ENCODE results near the gene COTL1.

COTL1 gene

GRCh38 chr16:84583995-84584394 lies 33.9 kb downstream of the COTL1 start:
- Histone ChIP-seq H2AK5ac (ENCODE audit: low read length, severe bottlenecking) (no peak overlapping the region), H3K9ac (ENCODE audit: low read length) (no peak overlapping the region), H3K27ac (ENCODE audit: low read length, poor library complexity, severe bottlenecking) (no peak overlapping the region), H2AFZ (ENCODE audit: low read depth, low read length) (no peak overlapping the region), H3K4me3 (ENCODE audit: insufficient read depth in 1 of 2, low read depth in 1 of 2, low read length in 2 of 2) (no peak overlapping the region), H3K27me3 (ENCODE audit: control insufficient read depth in 1 of 2, insufficient read depth in 1 of 2, low read length in 2 of 2) (no peaks in the 10 kb centered on the region), H3K23ac (ENCODE audit: low read length in 2 of 2) (no peak overlapping the region), H3K4me2 (ENCODE audit: low read length, poor library complexity, severe bottlenecking) (no peak overlapping the region), H3K9me3 (ENCODE audit: control insufficient read depth, low read length) (no peaks in the 10 kb centered on the region), H3K14ac (ENCODE audit: low read length in 2 of 2) (no peak overlapping the region), H2BK12ac (ENCODE audit: low read length in 2 of 2) (no peak overlapping the region), H2BK5ac (ENCODE audit: low read depth, low read length, poor library complexity, severe bottlenecking) (no peak overlapping the region), H4K8ac (ENCODE audit: low read length) (no peak overlapping the region), H3K18ac (ENCODE audit: low read depth in 1 of 2, low read length in 2 of 2) (no peak overlapping the region), H2BK120ac (ENCODE audit: low read depth, low read length) (no peak overlapping the region), H3K4me1 (ENCODE audit: control insufficient read depth, insufficient read depth, low read depth, low read length) (peaks cover 19% of the 10 kb centered on the region), H3K4ac (ENCODE audit: low read depth in 1 of 2, low read length in 2 of 2) (no peak overlapping the region), H2BK15ac (ENCODE audit: low read depth, poor library complexity, severe bottlenecking) (no peak overlapping the region), H3K36me3 (ENCODE audit: control insufficient read depth in 1 of 2, insufficient read depth in 2 of 2, low read depth in 1 of 2, low read length in 2 of 2) (peaks cover 37 to 79% of the 10 kb centered on the region in 2 experiments), H4K91ac (ENCODE audit: low read length) (no peak overlapping the region), H3K79me1 (replicated peaks; ENCODE audit: low read length, poor library complexity, severe bottlenecking) (peaks cover 21% of the 10 kb centered on the region)
- WGBS: 89% methylated on average over 15 of the region's 15 CpGs
- DNase-seq: no peak

- no peaks in the 10 kb centered on the region for H3K9me3 ChIP-seq (ENCODE audit: control insufficient read depth, low read length)
Observed at GRCh38 chr16:84582958-84583516, 34.8 kb downstream of the COTL1 start.

GRCh38 chr16:84581158-84581557 lies 36.7 kb downstream of the COTL1 start:
- H3K14ac ChIP-seq (ENCODE audit: low read length in 2 of 2): no peak overlapping the region

More at GRCh38 chr16:84582958-84583516, 34.8 kb downstream of the COTL1 start:
- no peak overlapping the region for H3K9ac ChIP-seq (ENCODE audit: low read length)
- H2BK120ac ChIP-seq (ENCODE audit: low read depth, low read length): no peak overlapping the region
- H3K4me2 ChIP-seq (ENCODE audit: low read length, poor library complexity, severe bottlenecking): no peak overlapping the region
- H2BK5ac ChIP-seq (ENCODE audit: low read depth, low read length, poor library complexity, severe bottlenecking): no peak overlapping the region
- DNase-seq: peak; percentile 74
- no peak overlapping the region for H2BK12ac ChIP-seq (ENCODE audit: low read length in 2 of 2)
- peaks cover 21% of the 10 kb centered on the region for H3K79me1 ChIP-seq (replicated peaks; ENCODE audit: low read length, poor library complexity, severe bottlenecking)
- H3K27ac ChIP-seq (ENCODE audit: low read length, poor library complexity, severe bottlenecking): peak overlapping the region; percentile 3
- H3K4me1 ChIP-seq (ENCODE audit: control insufficient read depth, insufficient read depth, low read depth, low read length): peaks cover 19% of the 10 kb centered on the region
- no peaks in the 10 kb centered on the region for H3K27me3 ChIP-seq (ENCODE audit: control insufficient read depth in 1 of 2, insufficient read depth in 1 of 2, low read length in 2 of 2)
- H3K23ac ChIP-seq (ENCODE audit: low read length in 2 of 2): no peak overlapping the region
- H4K91ac ChIP-seq (ENCODE audit: low read length): no peak overlapping the region
- H3K4me3 ChIP-seq (ENCODE audit: insufficient read depth in 1 of 2, low read depth in 1 of 2, low read length in 2 of 2): no peak overlapping the region
- no peak overlapping the region for H2AK5ac ChIP-seq (ENCODE audit: low read length, severe bottlenecking)
- H2AFZ ChIP-seq (ENCODE audit: low read depth, low read length): no peak overlapping the region
- H3K4ac ChIP-seq (ENCODE audit: low read depth in 1 of 2, low read length in 2 of 2): no peak overlapping the region
- no peak overlapping the region for H2BK15ac ChIP-seq (ENCODE audit: low read depth, poor library complexity, severe bottlenecking)
- H3K18ac ChIP-seq (ENCODE audit: low read depth in 1 of 2, low read length in 2 of 2): no peak overlapping the region
- peaks cover 39 to 79% of the 10 kb centered on the region in 2 experiments for H3K36me3 ChIP-seq (ENCODE audit: control insufficient read depth in 1 of 2, insufficient read depth in 2 of 2, low read depth in 1 of 2, low read length in 2 of 2)
- no peak overlapping the region for H3K14ac ChIP-seq (ENCODE audit: low read length in 2 of 2)
- no peak overlapping the region for H4K8ac ChIP-seq (ENCODE audit: low read length)
- WGBS: 72% methylated on average over 10 of the region's 11 CpGs

GRCh38 chr16:84579936-84580335 lies 37.9 kb downstream of the COTL1 start:
- Histone ChIP-seq H3K9ac (ENCODE audit: low read length) (no peak overlapping the region), H2BK15ac (ENCODE audit: low read depth, poor library complexity, severe bottlenecking) (no peak overlapping the region), H3K4me1 (ENCODE audit: control insufficient read depth, insufficient read depth, low read depth, low read length) (peaks cover 14% of the 10 kb centered on the region), H3K36me3 (ENCODE audit: control insufficient read depth in 1 of 2, insufficient read depth in 2 of 2, low read depth in 1 of 2, low read length in 2 of 2) (peaks cover 27 to 51% of the 10 kb centered on the region in 2 experiments), H2BK12ac (ENCODE audit: low read length in 2 of 2) (peak overlapping the region in 1 of 2 experiments; percentile 40), H3K14ac (ENCODE audit: low read length in 2 of 2) (no peak overlapping the region), H3K4ac (ENCODE audit: low read depth in 1 of 2, low read length in 2 of 2) (no peak overlapping the region), H3K4me2 (ENCODE audit: low read length, poor library complexity, severe bottlenecking) (no peak overlapping the region), H3K18ac (ENCODE audit: low read depth in 1 of 2, low read length in 2 of 2) (no peak overlapping the region), H3K79me1 (replicated peaks; ENCODE audit: low read length, poor library complexity, severe bottlenecking) (peaks cover 15% of the 10 kb centered on the region), H3K27ac (ENCODE audit: low read length, poor library complexity, severe bottlenecking) (no peak overlapping the region), H2BK120ac (ENCODE audit: low read depth, low read length) (no peak overlapping the region), H3K4me3 (ENCODE audit: insufficient read depth in 1 of 2, low read depth in 1 of 2, low read length in 2 of 2) (no peak overlapping the region), H2AFZ (ENCODE audit: low read depth, low read length) (no peak overlapping the region), H2AK5ac (ENCODE audit: low read length, severe bottlenecking) (no peak overlapping the region), H4K8ac (ENCODE audit: low read length) (no peak overlapping the region), H3K27me3 (ENCODE audit: control insufficient read depth in 1 of 2, insufficient read depth in 1 of 2, low read length in 2 of 2) (no peaks in the 10 kb centered on the region), H4K91ac (ENCODE audit: low read length) (peak overlapping the region; percentile 43), H3K23ac (ENCODE audit: low read length in 2 of 2) (no peak overlapping the region), H2BK5ac (ENCODE audit: low read depth, low read length, poor library complexity, severe bottlenecking) (no peak overlapping the region), H3K9me3 (ENCODE audit: control insufficient read depth, low read length) (no peaks in the 10 kb centered on the region)
- DNase-seq: no peak
- WGBS: 98% methylated on average over 11 of the region's 11 CpGs

More at GRCh38 chr16:84581158-84581557, 36.7 kb downstream of the COTL1 start:
- H2BK5ac ChIP-seq (ENCODE audit: low read depth, low read length, poor library complexity, severe bottlenecking): no peak overlapping the region
- peaks cover 21% of the 10 kb centered on the region for H3K79me1 ChIP-seq (replicated peaks; ENCODE audit: low read length, poor library complexity, severe bottlenecking)
- H4K8ac ChIP-seq (ENCODE audit: low read length): no peak overlapping the region
- no peak overlapping the region for H2AFZ ChIP-seq (ENCODE audit: low read depth, low read length)
- no peak overlapping the region for H4K91ac ChIP-seq (ENCODE audit: low read length)
- no peak overlapping the region for H3K23ac ChIP-seq (ENCODE audit: low read length in 2 of 2)
- H3K27me3 ChIP-seq (ENCODE audit: control insufficient read depth in 1 of 2, insufficient read depth in 1 of 2, low read length in 2 of 2): no peaks in the 10 kb centered on the region
- H3K9me3 ChIP-seq (ENCODE audit: control insufficient read depth, low read length): no peaks in the 10 kb centered on the region
- H3K9ac ChIP-seq (ENCODE audit: low read length): no peak overlapping the region
- no peak overlapping the region for H3K4ac ChIP-seq (ENCODE audit: low read depth in 1 of 2, low read length in 2 of 2)
- H2AK5ac ChIP-seq (ENCODE audit: low read length, severe bottlenecking): no peak overlapping the region
- H2BK15ac ChIP-seq (ENCODE audit: low read depth, poor library complexity, severe bottlenecking): no peak overlapping the region
- no peak overlapping the region for H3K4me2 ChIP-seq (ENCODE audit: low read length, poor library complexity, severe bottlenecking)
- peak overlapping the region in 1 of 2 experiments; percentile 26 for H3K18ac ChIP-seq (ENCODE audit: low read depth in 1 of 2, low read length in 2 of 2)
- WGBS: 56% methylated on average over 7 of the region's 8 CpGs
- no peak overlapping the region for H3K27ac ChIP-seq (ENCODE audit: low read length, poor library complexity, severe bottlenecking)
- peaks cover 11% of the 10 kb centered on the region for H3K4me1 ChIP-seq (ENCODE audit: control insufficient read depth, insufficient read depth, low read depth, low read length)
- no peak overlapping the region for H3K4me3 ChIP-seq (ENCODE audit: insufficient read depth in 1 of 2, low read depth in 1 of 2, low read length in 2 of 2)
- peak; percentile 70 for DNase-seq
- no peak overlapping the region for H2BK12ac ChIP-seq (ENCODE audit: low read length in 2 of 2)
- H3K36me3 ChIP-seq (ENCODE audit: control insufficient read depth in 1 of 2, insufficient read depth in 2 of 2, low read depth in 1 of 2, low read length in 2 of 2): peaks cover 35 to 63% of the 10 kb centered on the region in 2 experiments
- H2BK120ac ChIP-seq (ENCODE audit: low read depth, low read length): no peak overlapping the region

Data from mesenchymal stem cell (in vitro differentiated cells and primary cell).